C4-2B (cell line): Measurements from ENCODE around the gene VSX2.

Experiments used
- CTCF ChIP-seq: fragments of 450-650 bp; conservative IDR thresholded peaks from 2 replicates; pipeline ENCODE4 v1.5.1; 2017; ENCODE audit warnings: mild to moderate bottlenecking
- ZFX ChIP-seq: fragments of 450-650 bp; IDR thresholded peaks from 2 replicates; pipeline ENCODE4 v1.6.1; 2017

GRCh38 chr14:74221741-74222140, 17.5 kb upstream of the VSX2 start:
- no peak for TF ChIP-seq CTCF
- TF ChIP-seq ZFX, result no peak
